NT2/D1 (cell line): ENCODE data around the gene FADS2.

Source experiments
- SUZ12 ChIP-seq: IDR thresholded peaks from 2 replicates; pipeline ENCODE4 v1.6.1; 2011; ENCODE audit not compliant: insufficient read length, insufficient read depth; ENCODE audit errors: extremely low read depth
- YY1 ChIP-seq: IDR thresholded peaks from 2 replicates; pipeline ENCODE4 v1.6.1; 2011; ENCODE audit not compliant: insufficient read length, insufficient read depth
- ZNF274 ChIP-seq: IDR thresholded peaks from 2 replicates; pipeline ENCODE4 v1.6.1; 2011; ENCODE audit warnings: mild to moderate bottlenecking, low read depth, low read length

DNA sequence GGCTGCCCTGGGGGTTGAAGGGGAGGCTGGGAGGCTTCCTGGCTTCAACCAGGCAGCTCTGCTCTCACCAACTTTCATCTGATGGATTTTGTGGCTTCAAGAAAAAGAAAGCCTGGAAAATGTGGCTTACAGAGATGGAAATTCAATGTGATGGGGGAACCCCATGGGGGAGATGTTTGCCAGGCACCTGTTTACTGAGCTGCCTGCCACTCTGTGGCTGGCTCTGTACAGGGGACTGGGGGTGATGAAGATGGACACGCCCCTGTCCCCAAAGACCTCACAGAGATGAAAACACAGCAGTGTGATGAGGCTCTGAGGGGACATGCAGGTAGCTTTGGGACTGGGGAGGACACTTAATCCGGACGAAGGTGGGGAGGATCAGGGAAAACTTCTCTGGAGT, 45.8 kb upstream of the FADS2 start:
- TF ChIP-seq ZNF274 (no peak), SUZ12 (no peak), YY1 (no peak)
